8988T (cell line): Measurements from ENCODE around the gene PTEN.

ENCODE experiments used
- DNase-seq: peaks from one replicate; pipeline ENCODE4 v3.0.0; 2011

PTEN gene

GRCh38 chr10:87925570-87925969, 62.1 kb downstream of the PTEN start:
- no peak for DNase-seq

- no peak for DNase-seq
These were observed 63.7 kb downstream of the PTEN start for GRCh38 chr10:87927091-87927490.

- DNase-seq = no peak
These were observed 65.6 kb downstream of the PTEN start for GRCh38 chr10:87928996-87929395.

GRCh38 chr10:87930141-87930540, 66.7 kb downstream of the PTEN start:
- no peak for DNase-seq

GRCh38 chr10:87930934-87931835, 67.8 kb downstream of the PTEN start:
- no peak for DNase-seq

- DNase-seq = no peak
These were observed 68.4 kb downstream of the PTEN start for GRCh38 chr10:87931836-87932230.

GRCh38 chr10:87935290-87936141, 72.1 kb downstream of the PTEN start:
- no peak for DNase-seq

- DNase-seq = no peak
These were observed 76.8 kb downstream of the PTEN start for GRCh38 chr10:87940210-87940609.

GRCh38 chr10:87942884-87943527, 79.6 kb downstream of the PTEN start:
- no peak for DNase-seq

GRCh38 chr10:87945984-87946383, 82.6 kb downstream of the PTEN start:
- no peak for DNase-seq

GRCh38 chr10:87952612-87953011, 89.2 kb downstream of the PTEN start:
- no peak for DNase-seq

GRCh38 chr10:87956055-87956454, 92.6 kb downstream of the PTEN start:
- no peak for DNase-seq

- DNase-seq = no peak
These were observed 94.3 kb downstream of the PTEN start for GRCh38 chr10:87957702-87958101.

GRCh38 chr10:87960230-87960629, 96.8 kb downstream of the PTEN start:
- no peak for DNase-seq

GRCh38 chr10:87961314-87961713, 97.9 kb downstream of the PTEN start:
- no peak for DNase-seq

- DNase-seq = no peak
These were observed 103.0 kb downstream of the PTEN start for GRCh38 chr10:87966459-87966858.

GRCh38 chr10:87973635-87974034, 110.2 kb downstream of the PTEN start:
- DNase-seq = no peak

- no peak for DNase-seq
These were observed 110.7 kb downstream of the PTEN start for GRCh38 chr10:87974130-87974529.

GRCh38 chr10:87974769-87975168, 111.3 kb downstream of the PTEN start:
- DNase-seq = no peak

GRCh38 chr10:87976101-87976743, 112.8 kb downstream of the PTEN start:
- no peak for DNase-seq

GRCh38 chr10:87978166-87978565, 114.7 kb downstream of the PTEN start:
- no peak for DNase-seq

- DNase-seq = no peak
These were observed 116.4 kb downstream of the PTEN start for GRCh38 chr10:87979847-87980246.

- DNase-seq = no peak
These were observed 120.3 kb downstream of the PTEN start for GRCh38 chr10:87983716-87984115.
